Measurements from ENCODE around the gene HCFC1R1. TPM values are rescaled to one million over a fixed set of nuclear protein-coding genes. Genes with fewer than 3 reads are reported as not detected.

Gene HCFC1R1
- total and polyA plus RNA-seq, 2 donors from 2014 or later, result 61.3 to 332 TPM

DNA sequence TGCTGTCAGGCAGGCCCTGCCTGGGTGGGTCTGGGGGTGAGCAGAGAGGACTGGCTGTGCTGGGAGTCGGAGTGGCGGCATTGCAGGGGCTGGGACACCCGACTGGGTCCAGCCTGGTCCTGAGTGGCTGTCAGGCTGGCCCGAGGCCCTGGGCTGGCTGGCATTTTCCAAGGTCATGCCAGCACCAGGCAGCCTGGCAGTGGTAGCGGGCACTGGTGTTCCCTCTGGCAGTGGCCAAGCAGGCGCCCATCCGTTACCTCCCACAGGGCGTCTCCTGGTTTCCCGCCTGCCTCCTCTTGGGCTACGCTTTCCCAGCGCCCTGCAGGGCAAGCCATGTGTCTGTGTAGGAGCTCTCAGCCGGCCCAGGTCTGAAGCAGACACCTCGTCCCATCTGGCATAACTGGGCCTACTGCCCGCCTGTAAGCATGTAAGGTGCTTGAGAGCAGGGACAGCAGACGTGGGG is 37.8 kb downstream of the HCFC1R1 start:
- TF ChIP-seq, protein P1, sequence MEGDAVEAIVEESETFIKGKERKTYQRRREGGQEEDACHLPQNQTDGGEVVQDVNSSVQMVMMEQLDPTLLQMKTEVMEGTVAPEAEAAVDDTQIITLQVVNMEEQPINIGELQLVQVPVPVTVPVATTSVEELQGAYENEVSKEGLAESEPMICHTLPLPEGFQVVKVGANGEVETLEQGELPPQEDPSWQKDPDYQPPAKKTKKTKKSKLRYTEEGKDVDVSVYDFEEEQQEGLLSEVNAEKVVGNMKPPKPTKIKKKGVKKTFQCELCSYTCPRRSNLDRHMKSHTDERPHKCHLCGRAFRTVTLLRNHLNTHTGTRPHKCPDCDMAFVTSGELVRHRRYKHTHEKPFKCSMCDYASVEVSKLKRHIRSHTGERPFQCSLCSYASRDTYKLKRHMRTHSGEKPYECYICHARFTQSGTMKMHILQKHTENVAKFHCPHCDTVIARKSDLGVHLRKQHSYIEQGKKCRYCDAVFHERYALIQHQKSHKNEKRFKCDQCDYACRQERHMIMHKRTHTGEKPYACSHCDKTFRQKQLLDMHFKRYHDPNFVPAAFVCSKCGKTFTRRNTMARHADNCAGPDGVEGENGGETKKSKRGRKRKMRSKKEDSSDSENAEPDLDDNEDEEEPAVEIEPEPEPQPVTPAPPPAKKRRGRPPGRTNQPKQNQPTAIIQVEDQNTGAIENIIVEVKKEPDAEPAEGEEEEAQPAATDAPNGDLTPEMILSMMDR (IDR thresholded peaks at IDR 0.05; ENCODE audit: borderline replicate concordance, extremely low read depth, insufficient read depth), result no peak
- FAIRE-seq (no peak), DNase-seq (no peak)
- Histone ChIP-seq H3K9ac (ENCODE audit: low read length in 3 of 3) (no peak overlapping the region), H3K36me3 (ENCODE audit: control insufficient read depth in 2 of 3, insufficient read depth in 3 of 3, low read length in 3 of 3) (no peaks in the 10 kb centered on the region), H3K27ac (ENCODE audit: low read depth in 2 of 2, low read length in 2 of 2) (no peak overlapping the region), H3K27me3 (ENCODE audit: control insufficient read depth, insufficient read depth, low read length) (no peaks in the 10 kb centered on the region), H3K9me3 (ENCODE audit: control insufficient read depth in 2 of 3, insufficient read depth in 1 of 3, low read length in 3 of 3) (no peaks in the 10 kb centered on the region), H3K4me3 (ENCODE audit: low read length in 3 of 3) (no peak overlapping the region), H3K4me1 (ENCODE audit: control insufficient read depth in 2 of 3, insufficient read depth in 2 of 3, low read depth in 1 of 3, low read length in 3 of 3) (peaks cover 0 to under 1% (median 0%) of the 10 kb centered on the region in 3 donors)
- intact Hi-C loops (cut with DNase I), result no loop called here

GRCh38 chr16:2985462-2985861 is 38.3 kb downstream of the HCFC1R1 start:
- FAIRE-seq (no peak), DNase-seq (peak in 1 of 5 donors; percentile 78)
- Histone ChIP-seq H3K4me1 (ENCODE audit: control insufficient read depth in 2 of 3, insufficient read depth in 2 of 3, low read depth in 1 of 3, low read length in 3 of 3) (peaks cover 0 to 3% (median 0%) of the 10 kb centered on the region in 3 donors), H3K9me3 (ENCODE audit: control insufficient read depth in 2 of 3, insufficient read depth in 1 of 3, low read length in 3 of 3) (no peaks in the 10 kb centered on the region), H3K9ac (ENCODE audit: low read length in 3 of 3) (no peak overlapping the region), H3K4me3 (ENCODE audit: low read length in 3 of 3) (no peak overlapping the region), H3K27ac (ENCODE audit: low read depth in 2 of 2, low read length in 2 of 2) (no peak overlapping the region), H3K36me3 (ENCODE audit: control insufficient read depth in 2 of 3, insufficient read depth in 3 of 3, low read length in 3 of 3) (no peaks in the 10 kb centered on the region), H3K27me3 (ENCODE audit: control insufficient read depth, insufficient read depth, low read length) (no peaks in the 10 kb centered on the region)
- intact Hi-C loops (cut with DNase I), result no loop called here
- TF ChIP-seq, protein P1 (IDR thresholded peaks at IDR 0.05; ENCODE audit: borderline replicate concordance, extremely low read depth, insufficient read depth), result no peak

GRCh38 chr16:2983706-2984136 is 40.0 kb downstream of the HCFC1R1 start:
- Histone ChIP-seq H3K9ac (ENCODE audit: low read length in 3 of 3) (no peak overlapping the region), H3K27ac (ENCODE audit: low read depth in 2 of 2, low read length in 2 of 2) (no peak overlapping the region), H3K4me3 (ENCODE audit: low read length in 3 of 3) (no peak overlapping the region), H3K4me1 (ENCODE audit: control insufficient read depth in 2 of 3, insufficient read depth in 2 of 3, low read depth in 1 of 3, low read length in 3 of 3) (peaks cover 0 to 6% (median 0%) of the 10 kb centered on the region in 3 donors), H3K36me3 (ENCODE audit: control insufficient read depth in 2 of 3, insufficient read depth in 3 of 3, low read length in 3 of 3) (no peaks in the 10 kb centered on the region), H3K27me3 (ENCODE audit: control insufficient read depth, insufficient read depth, low read length) (no peaks in the 10 kb centered on the region), H3K9me3 (ENCODE audit: control insufficient read depth in 2 of 3, insufficient read depth in 1 of 3, low read length in 3 of 3) (no peaks in the 10 kb centered on the region)
- intact Hi-C loops (cut with DNase I), result no loop called here
- peak; percentile 85 to 93 (median 91) for DNase-seq
- FAIRE-seq, result no peak
- TF ChIP-seq, protein P1 (IDR thresholded peaks at IDR 0.05; ENCODE audit: borderline replicate concordance, extremely low read depth, insufficient read depth), result peak; percentile 89

GRCh38 chr16:2982402-2982801 is 41.3 kb downstream of the HCFC1R1 start:
- H3K9ac ChIP-seq (ENCODE audit: low read length in 3 of 3), result no peak overlapping the region

More at GRCh38 chr16:2982402-2982801, 41.3 kb downstream of the HCFC1R1 start:
- H3K9me3 ChIP-seq (ENCODE audit: control insufficient read depth in 2 of 3, insufficient read depth in 1 of 3, low read length in 3 of 3), result no peaks in the 10 kb centered on the region
- no peak overlapping the region for H3K4me3 ChIP-seq (ENCODE audit: low read length in 3 of 3)
- TF ChIP-seq, protein P1 (IDR thresholded peaks at IDR 0.05; ENCODE audit: borderline replicate concordance, extremely low read depth, insufficient read depth), result no peak
- DNase-seq (no peak), FAIRE-seq (no peak)
- intact Hi-C loops (cut with DNase I), result no loop called here
- H3K4me1 ChIP-seq (ENCODE audit: control insufficient read depth in 2 of 3, insufficient read depth in 2 of 3, low read depth in 1 of 3, low read length in 3 of 3), result peaks cover 0 to 6% (median 0%) of the 10 kb centered on the region in 3 donors
- no peak overlapping the region for H3K27ac ChIP-seq (ENCODE audit: low read depth in 2 of 2, low read length in 2 of 2)
- no peaks in the 10 kb centered on the region for H3K36me3 ChIP-seq (ENCODE audit: control insufficient read depth in 2 of 3, insufficient read depth in 3 of 3, low read length in 3 of 3)
- no peaks in the 10 kb centered on the region for H3K27me3 ChIP-seq (ENCODE audit: control insufficient read depth, insufficient read depth, low read length)
